ENCODE measurements around the gene ANGPT4.

The ANGPT4 gene

DNA sequence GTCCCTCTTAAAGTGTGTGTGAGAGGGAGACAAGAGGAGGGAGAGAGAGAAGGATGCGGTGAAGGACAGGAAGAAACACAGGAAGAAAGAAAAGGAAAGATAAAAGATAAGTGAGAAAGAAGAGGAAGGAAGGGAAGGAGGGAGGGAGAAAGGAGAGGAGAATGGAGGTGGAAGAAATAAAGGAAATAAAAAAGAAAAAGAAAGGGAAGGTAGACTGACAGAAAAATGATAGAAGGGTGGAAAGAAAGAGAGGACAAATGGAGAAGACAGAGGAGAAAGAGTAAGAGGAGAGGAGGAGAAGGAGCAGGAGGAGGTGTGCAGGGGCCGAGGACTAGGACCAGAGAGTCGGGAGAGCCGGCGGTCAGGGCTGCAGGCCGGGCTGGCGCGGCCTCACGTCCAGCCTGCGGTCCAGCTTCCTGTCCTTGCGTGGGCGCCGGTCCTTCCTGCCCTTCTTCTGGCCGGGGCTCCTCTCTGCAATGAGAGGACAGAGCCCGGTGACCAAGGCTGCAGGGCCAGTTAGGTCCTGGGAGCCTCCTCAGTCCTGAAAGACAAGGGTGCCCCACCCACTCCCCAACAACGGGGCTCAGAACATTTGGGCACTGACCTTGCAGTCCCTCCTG lies 44.0 kb upstream of the ANGPT4 start:
- no peak for DNase-seq
- TF ChIP-seq, protein P1, sequence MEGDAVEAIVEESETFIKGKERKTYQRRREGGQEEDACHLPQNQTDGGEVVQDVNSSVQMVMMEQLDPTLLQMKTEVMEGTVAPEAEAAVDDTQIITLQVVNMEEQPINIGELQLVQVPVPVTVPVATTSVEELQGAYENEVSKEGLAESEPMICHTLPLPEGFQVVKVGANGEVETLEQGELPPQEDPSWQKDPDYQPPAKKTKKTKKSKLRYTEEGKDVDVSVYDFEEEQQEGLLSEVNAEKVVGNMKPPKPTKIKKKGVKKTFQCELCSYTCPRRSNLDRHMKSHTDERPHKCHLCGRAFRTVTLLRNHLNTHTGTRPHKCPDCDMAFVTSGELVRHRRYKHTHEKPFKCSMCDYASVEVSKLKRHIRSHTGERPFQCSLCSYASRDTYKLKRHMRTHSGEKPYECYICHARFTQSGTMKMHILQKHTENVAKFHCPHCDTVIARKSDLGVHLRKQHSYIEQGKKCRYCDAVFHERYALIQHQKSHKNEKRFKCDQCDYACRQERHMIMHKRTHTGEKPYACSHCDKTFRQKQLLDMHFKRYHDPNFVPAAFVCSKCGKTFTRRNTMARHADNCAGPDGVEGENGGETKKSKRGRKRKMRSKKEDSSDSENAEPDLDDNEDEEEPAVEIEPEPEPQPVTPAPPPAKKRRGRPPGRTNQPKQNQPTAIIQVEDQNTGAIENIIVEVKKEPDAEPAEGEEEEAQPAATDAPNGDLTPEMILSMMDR (IDR thresholded peaks at IDR 0.05), result no peak
- H3K9me3 Mint-ChIP-seq, result no peaks in the 10 kb centered on the region
- H3K4me1 Mint-ChIP-seq, result peaks cover 8% of the 10 kb centered on the region
- H3K27me3 Mint-ChIP-seq (ENCODE audit: low read depth, poor library complexity), result peaks cover 3% of the 10 kb centered on the region
- no peak overlapping the region for H3K27ac Mint-ChIP-seq
- H3K36me3 Mint-ChIP-seq (ENCODE audit: low read depth), result no peaks in the 10 kb centered on the region
- no peak overlapping the region for H3K4me3 Mint-ChIP-seq

DNA sequence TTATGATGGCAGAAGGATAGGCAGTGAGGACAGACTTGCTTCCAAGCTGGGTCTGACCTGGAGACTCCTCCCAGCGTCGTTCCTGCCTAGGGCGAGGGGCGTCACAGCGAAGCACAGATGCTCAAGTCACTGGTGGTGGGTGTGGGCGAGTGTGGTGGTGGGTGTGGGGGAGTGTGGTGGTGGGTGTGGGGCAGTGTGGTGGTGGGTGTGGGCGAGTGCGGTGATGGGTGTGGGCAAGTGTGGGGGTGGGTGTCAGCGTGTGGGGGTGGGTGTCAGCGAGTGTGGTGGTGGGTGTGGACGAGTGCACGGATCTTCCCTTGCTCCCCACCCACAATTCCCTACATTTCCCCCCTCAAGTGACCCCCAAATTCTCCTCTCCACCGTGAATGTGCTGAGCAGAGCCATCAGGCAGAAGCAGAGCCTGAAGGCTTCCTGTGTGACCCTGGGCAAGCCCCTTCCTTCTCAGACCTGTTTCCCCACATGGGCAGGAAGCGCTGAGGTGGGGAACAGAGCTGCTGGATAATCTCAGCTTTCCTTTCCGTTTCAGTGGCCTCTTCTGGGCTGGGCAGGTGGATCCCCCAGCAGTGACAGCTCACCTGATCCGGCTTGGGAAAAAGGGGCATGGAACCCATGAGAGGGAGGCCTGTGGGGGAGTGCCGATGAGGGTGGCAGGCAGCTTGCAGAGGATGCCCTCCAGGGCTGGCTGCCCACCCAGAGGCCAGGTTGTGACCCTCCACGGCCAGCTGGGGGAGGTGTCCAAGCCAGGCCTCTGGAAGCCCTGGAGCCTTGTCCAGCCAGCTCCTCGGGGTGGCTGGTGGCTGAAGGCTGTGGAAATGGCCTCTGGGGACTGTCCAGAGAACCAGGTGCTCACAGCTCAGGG lies 43.0 kb upstream of the ANGPT4 start:
- peak overlapping the region; percentile 80 for H3K27ac Mint-ChIP-seq
- TF ChIP-seq, protein P1 (IDR thresholded peaks at IDR 0.05), result no peak
- no peaks in the 10 kb centered on the region for H3K36me3 Mint-ChIP-seq (ENCODE audit: low read depth)
- no peak overlapping the region for H3K4me3 Mint-ChIP-seq
- H3K4me1 Mint-ChIP-seq, result peaks cover 8% of the 10 kb centered on the region
- no peaks in the 10 kb centered on the region for H3K9me3 Mint-ChIP-seq
- peak; percentile 19 for DNase-seq
- H3K27me3 Mint-ChIP-seq (ENCODE audit: low read depth, poor library complexity), result peaks cover 7% of the 10 kb centered on the region

DNA sequence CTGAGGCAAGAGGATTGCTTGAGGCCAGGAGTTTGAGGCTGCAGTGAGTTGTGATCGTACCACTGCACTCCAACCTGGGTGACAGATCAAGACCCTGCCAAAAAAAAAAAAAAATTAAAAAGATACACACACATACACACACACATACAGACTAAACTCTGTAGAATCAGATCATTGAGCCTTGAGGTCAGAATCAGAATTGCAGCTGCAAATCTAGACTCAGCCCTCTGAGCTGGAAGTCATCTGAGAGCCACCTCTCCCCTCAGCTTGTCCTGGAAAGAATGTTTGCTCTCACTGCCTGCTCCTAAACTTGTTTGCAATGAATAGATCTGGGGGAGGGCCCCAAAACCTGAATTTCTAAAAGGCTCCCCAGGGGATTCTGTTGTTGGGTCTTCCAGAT lies 41.4 kb upstream of the ANGPT4 start:
- no peaks in the 10 kb centered on the region for H3K36me3 Mint-ChIP-seq (ENCODE audit: low read depth)
- no peaks in the 10 kb centered on the region for H3K9me3 Mint-ChIP-seq
- peaks cover 13% of the 10 kb centered on the region for H3K27me3 Mint-ChIP-seq (ENCODE audit: low read depth, poor library complexity)
- H3K4me3 Mint-ChIP-seq, result no peak overlapping the region
- peak overlapping the region; percentile 29 for H3K27ac Mint-ChIP-seq
- peaks cover 8% of the 10 kb centered on the region for H3K4me1 Mint-ChIP-seq
- TF ChIP-seq, protein P1 (IDR thresholded peaks at IDR 0.05), result no peak
- no peak for DNase-seq

DNA sequence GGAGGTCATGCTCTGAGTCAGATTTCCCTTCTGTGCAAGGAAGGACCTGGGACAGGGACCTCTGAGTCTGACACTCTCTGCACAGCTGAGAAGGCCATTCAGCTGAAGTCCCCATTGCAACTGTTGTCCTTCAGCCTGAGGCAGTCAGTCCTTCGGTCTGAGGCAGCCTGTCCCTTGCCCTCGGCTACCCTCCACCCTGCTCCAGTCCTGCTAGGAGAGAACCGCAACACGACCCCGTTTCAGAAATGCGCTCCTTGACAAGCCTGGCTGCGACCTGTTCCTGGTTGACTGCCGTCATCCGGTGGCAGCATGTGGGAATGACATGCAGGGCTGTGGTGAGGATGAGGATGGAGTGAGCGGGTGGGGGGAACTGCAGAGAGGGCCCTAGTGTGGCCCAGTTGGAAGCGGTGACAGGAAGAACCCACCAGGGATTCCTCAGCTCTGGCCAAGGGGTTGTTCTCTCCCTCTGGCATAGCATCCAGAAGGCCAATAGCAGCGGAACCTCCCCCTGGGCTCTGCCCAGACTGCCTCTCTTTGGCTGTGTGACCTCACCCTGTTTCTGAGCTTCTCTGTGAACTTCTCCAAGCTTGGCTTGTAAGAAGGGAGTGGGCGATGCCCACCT lies 40.3 kb upstream of the ANGPT4 start:
- H3K36me3 Mint-ChIP-seq (ENCODE audit: low read depth), result no peaks in the 10 kb centered on the region
- TF ChIP-seq, protein P1 (IDR thresholded peaks at IDR 0.05), result peak; percentile 99
- peak; percentile 85 for DNase-seq
- peaks cover 8% of the 10 kb centered on the region for H3K4me1 Mint-ChIP-seq
- peaks cover 17% of the 10 kb centered on the region for H3K27me3 Mint-ChIP-seq (ENCODE audit: low read depth, poor library complexity)
- no peaks in the 10 kb centered on the region for H3K9me3 Mint-ChIP-seq
- H3K4me3 Mint-ChIP-seq, result no peak overlapping the region
- no peak overlapping the region for H3K27ac Mint-ChIP-seq

DNA sequence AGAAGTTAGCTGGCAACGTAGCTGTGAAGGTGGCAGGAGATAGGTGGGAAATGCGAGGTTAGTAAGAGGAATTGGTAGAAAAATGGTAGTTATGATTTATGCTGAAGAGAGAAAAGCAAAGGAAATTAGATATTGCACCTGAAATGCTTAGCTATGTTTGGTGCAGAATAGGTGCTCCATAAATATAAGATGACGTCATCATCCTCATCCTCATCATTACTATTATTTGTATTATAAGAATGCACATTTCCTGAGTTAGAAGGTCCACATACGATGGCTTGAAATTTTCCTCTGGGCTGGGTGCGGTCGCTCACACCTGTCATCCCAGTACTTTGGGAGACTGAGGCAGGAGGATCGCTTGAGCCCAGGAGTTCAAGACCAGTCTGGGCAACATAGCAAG lies 39.5 kb upstream of the ANGPT4 start:
- H3K4me3 Mint-ChIP-seq, result no peak overlapping the region
- DNase-seq, result no peak
- no peaks in the 10 kb centered on the region for H3K9me3 Mint-ChIP-seq
- no peaks in the 10 kb centered on the region for H3K36me3 Mint-ChIP-seq (ENCODE audit: low read depth)
- no peak overlapping the region for H3K27ac Mint-ChIP-seq
- TF ChIP-seq, protein P1 (IDR thresholded peaks at IDR 0.05), result no peak
- peaks cover 8% of the 10 kb centered on the region for H3K4me1 Mint-ChIP-seq
- peaks cover 18% of the 10 kb centered on the region for H3K27me3 Mint-ChIP-seq (ENCODE audit: low read depth, poor library complexity)
